ENCODE measurements around the gene CTCF.

Gene CTCF

DNA sequence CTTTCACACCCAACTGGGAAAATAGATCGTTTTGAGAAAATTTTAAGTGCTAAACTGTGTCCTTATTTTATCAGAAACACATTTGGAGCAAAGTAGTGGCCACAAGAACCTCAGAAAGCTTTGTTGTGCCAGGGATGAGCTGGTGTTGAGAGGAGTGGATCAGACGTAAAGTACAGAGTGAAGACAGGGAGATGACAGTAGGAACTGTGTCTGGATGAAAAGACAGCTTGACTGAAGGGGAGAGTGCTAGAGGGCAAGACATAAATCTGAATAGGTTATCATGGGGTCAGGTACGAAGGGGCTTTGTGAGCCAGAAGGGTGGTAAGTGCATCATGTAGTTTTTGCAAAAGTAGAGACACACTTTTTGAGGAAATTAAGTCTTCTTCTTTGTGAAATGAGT is 43.3 kb downstream of the CTCF start:
- no peak for DNase-seq

DNA sequence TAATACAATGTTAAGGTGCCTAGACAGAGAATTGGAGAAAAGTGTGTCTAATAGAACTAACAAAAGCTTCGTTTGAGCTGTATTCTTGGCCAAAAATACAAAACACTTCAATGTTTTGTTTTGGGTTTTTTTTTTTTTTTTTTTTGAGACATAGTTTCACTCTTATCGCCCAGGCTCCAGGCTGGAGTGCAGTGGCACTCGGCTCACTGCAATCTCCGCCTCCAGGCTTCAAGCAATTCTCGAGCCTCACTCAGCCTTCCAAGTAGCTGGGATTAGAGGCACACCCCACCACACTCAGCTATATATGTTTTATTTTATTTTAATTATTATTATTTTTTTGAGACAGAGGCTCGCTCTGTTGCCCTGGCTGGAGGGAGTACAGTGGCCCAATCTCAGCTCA is 44.3 kb downstream of the CTCF start:
- no peak for DNase-seq

DNA sequence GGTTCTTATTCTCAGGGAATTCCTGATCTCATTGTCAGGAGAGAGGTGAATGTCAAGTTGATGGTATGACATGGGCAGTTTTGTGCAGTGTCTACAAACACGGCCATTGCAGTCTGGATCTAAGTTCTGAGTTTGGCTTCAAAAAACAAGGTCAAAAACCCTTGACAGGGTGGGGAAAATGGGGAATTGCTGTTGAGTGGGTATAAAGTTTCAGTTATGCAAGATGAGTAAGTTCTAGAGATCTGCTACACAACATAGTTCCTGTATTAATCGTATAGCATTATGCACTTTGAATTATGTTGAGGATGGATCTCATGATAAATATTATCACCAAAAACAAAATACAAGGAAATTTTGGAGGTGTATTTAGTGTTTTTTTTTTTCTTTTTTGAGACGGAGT is 46.0 kb downstream of the CTCF start:
- peak; percentile 55 to 62 for DNase-seq

DNA sequence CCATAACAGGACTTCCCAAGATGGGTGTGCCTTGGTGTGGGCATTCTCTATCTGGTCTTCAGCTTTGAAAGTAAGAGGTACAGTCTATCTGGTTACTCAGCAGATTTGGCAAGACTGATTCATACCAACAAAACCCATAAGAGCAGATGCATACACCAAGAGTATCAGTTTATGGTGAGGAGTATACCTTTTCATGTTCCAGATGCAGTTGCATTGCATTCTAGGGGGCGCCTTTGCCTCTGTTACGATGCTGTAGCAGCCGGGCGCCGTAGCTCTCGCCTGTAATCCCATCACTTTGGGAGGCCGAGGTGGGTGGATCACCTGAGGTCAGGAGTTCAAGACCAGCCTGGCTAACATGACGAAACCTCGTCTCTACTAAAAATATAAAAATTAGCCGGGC is 51.5 kb downstream of the CTCF start:
- peak in 1 of 2 donors; percentile 3 for DNase-seq

DNA sequence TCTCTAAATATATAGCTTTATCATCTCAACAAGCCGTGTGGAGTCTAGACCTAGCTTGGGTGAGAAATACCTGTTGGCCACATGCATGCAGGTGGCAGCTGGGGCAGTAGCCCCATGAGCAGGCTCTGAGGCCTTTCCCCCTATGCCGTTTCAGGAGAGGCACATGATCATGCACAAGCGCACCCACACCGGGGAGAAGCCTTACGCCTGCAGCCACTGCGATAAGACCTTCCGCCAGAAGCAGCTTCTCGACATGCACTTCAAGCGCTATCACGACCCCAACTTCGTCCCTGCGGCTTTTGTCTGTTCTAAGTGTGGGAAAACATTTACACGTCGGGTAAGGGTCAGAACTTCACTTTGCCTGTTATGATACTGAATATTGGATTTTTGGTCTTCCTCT is 65.9 kb downstream of the CTCF start:
- no peak for DNase-seq

DNA sequence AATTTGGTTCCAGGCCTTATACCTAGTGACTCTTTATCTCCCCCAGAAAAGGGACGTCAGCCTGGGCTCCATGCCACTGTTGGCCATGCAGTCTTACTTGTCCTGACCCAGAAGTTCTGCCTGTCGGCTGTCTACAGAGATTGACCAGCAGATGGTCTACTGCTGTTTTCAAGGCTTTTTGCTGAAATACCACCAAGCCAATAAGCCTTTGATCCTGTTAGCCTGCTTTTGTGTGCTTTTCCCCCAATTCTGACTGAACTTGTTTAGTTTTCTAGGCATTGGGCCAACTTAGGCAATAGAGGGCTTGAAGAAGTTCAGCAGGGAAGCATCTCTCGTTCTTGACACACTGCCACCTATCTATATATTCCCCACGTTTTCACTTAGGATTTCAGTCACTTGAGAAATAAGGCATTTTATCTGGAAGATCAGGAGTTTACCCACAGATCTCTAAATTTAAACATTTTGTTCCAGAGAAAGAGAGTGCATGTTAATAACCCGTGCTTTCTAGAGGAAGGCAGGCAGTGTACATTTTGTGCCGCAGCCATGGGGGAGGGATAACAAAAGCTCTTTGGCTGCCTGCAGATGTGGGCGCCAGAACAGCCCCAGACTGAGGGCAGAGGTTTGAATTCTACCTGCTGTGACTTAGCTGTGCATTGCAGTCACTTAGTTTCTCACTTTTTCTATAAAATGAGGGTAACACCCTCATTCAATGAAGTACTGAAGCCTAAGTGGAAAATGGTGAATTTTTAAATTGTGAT is 70.3 kb downstream of the CTCF start:
- DNase-seq = no peak

DNA sequence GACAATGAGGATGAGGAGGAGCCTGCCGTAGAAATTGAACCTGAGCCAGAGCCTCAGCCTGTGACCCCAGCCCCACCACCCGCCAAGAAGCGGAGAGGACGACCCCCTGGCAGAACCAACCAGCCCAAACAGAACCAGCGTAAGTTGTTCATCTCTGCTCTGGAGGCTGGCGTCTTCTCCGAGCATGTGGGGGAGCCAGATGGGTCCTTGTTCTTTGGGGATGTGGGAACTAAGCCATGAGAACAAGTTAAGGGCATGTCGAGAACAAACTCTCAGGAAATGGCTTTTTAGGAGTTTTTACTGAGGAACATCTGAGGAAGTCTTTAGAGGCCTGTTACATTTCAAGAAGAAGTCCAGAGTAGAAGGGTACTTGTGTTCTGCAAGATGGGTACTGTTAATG is 74.4 kb downstream of the CTCF start:
- DNase-seq = no peak

DNA sequence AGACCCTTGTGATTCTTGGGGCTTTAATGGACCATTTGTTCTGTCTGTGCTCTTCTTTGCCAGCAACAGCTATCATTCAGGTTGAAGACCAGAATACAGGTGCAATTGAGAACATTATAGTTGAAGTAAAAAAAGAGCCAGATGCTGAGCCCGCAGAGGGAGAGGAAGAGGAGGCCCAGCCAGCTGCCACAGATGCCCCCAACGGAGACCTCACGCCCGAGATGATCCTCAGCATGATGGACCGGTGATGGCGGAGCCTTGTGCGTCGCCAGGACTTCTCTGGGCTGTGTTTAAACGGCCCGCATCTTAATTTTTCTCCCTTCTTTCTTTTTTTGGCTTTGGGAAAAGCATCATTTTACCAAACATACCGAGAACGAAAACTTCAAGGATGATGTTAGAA is 75.3 kb downstream of the CTCF start:
- DNase-seq = no peak

DNA sequence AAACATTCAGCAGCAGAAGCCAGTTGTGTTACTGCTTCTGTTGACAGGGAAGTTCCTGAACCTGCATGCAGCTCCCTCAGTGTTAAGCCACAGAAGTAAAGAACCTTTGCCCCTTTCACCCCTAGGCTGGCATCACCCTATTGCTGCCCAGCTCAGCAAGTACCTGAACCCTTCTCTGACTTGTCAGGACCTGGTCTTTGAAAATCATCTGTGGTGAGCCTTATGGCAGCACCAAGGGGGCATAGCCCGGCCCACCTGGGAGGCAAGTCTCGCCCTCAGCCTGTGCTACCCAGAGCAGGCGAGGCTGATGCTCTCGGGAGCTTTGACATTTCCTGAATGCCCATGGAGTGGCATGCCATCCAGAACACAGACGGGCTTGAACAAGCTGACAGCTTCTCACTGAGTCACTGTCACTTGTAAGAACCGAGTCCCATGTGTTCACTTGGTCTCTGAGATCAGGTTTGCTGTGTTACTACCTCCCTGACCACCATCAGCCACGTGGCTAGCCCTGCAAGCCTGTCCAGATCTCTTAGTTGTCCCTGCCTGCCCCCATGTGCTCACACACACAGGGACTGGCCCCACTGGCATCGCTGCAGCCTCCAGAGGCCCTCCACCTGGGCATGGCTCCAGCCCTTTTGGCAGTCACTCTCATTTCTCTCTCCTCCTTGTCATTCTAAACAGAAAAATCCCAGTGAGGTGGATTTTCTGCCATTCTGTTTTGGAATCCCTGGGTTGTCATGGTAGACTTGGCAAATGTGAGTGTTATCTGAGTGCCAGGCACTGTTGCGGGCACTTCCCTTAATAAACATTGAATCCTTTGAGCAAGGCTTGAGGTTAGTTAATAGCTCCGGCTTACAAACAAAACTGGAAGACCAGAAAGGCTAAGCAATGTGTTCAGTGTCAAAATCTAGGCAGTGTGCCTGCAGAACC is 79.7 kb downstream of the CTCF start:
- no peak for DNase-seq

DNA sequence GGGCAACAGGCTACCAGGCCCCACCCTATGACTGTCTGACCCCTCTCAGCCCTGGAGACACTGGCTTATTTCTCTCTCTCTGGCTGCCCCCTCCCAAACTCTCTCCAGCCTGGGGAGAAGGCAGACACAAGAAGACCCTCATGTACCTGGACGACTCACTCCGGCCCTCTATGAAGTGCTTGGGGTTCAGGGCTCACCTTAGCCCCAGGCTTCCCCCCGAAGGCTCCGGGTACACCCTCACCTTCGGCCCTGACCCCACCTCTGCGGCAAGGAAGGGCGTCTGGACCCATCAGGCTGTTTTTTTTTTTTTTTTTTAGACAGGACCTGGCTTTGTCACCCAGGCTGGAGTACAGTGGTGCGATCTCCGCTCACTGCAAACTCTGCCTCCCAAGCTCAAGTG is 81.7 kb downstream of the CTCF start:
- no peak for DNase-seq

DNA sequence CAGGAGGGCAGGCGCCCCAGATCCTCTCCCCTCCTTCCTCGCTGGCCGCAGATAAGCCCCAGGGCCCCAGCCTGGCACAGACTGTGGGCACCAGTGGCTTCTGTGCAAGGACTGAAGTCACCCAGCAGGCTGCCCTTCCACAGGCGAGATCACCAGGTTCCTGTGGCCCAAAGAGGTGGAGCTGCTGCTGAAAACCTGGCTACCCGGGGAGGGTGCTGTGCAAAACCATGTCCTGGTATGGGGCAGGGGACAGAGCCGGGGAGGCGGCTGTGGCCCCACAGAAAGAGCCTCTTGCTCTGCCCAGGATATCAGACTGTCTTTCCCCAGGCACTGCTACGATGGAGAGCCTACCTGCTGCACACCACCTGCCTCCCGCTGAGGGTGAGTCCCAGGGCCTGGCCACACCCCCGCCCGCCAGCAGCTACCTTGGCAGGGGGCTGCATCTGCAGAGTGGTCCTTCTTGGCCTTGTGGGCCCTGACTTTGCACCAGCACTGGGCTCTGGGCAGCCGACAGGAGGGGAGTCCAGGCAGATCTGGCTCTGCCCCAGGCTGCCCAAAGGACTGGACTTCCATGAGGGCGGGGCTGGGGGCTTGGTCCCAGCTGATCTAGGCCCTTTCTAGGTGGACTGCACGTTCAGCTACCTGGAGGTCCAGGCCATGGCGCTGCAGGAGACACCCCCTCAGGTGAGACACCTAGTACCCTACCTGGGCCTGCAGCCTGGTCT is 83.2 kb downstream of the CTCF start:
- no peak for DNase-seq

DNA sequence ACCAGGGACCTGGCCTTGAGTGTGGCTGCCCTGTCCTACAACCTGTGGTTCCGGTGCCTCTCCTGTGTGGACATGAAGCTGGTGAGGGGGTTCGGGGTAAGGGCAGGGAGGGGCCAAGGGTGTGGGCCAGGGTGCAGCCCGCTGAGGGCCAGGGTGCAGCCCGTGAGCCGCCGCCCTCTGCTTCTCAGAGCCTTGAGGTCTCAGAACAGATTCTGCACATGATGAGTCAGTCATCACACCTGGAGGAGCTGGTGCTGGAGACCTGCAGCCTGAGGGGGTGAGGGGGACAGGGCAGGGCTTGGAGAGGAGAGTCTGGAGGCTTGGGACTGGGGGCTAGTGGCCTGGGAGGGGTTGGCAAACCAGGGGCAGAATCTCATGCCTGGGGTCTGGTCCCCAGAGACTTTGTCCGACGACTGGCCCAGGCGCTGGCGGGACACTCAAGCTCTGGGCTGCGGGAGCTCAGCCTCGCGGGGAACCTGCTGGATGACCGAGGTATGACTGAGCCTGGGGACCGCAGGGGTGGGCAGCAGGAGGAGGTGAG is 84.9 kb downstream of the CTCF start:
- no peak for DNase-seq

DNA sequence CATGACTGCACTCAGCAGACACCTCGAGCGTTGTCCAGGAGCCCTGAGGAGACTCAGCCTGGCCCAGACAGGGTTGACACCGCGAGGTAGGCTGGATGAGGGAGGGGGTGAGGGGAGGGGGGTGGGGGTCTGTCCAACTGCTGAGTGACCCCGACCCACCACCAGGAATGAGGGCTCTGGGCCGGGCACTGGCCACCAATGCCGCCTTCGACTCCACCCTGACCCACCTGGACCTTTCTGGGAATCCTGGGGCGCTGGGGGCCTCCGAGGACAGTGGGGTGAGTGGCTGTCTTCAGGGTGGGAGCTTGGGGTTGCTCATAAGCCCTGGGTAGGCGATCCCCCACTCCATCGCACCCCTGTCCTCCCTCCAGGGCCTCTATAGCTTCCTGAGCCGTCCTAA is 85.4 kb downstream of the CTCF start:
- DNase-seq = no peak

DNA sequence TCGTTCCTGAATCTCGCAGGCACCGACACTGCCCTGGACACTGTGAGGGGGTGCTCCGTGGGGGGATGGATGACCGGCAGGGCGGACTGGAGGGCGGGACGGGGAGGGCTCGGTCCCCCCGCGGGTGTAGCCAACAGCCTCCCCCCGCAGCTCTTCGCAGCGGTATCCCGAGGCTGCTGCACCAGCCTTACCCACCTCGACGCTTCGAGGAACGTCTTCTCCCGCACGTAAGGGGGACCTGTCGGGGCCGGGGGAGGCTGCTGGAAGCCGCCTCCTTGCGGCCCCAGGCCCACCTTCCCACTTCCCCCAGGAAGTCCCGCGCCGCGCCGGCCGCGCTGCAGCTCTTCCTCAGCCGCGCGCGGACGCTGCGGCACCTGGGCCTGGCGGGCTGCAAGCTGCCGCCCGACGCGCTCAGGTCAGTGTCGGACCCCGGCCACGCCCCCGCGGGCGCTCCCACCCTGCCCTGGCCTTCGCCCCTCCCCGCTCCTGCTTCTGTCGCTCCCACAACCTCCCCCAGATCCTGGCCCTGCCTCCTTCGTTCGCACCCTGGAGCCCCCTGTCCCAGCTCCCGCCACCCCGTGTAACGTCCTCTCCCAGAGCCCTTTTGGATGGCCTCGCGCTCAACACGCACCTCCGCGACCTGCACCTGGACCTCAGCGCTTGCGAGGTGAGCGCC is 85.9 kb downstream of the CTCF start:
- no peak for DNase-seq

DNA sequence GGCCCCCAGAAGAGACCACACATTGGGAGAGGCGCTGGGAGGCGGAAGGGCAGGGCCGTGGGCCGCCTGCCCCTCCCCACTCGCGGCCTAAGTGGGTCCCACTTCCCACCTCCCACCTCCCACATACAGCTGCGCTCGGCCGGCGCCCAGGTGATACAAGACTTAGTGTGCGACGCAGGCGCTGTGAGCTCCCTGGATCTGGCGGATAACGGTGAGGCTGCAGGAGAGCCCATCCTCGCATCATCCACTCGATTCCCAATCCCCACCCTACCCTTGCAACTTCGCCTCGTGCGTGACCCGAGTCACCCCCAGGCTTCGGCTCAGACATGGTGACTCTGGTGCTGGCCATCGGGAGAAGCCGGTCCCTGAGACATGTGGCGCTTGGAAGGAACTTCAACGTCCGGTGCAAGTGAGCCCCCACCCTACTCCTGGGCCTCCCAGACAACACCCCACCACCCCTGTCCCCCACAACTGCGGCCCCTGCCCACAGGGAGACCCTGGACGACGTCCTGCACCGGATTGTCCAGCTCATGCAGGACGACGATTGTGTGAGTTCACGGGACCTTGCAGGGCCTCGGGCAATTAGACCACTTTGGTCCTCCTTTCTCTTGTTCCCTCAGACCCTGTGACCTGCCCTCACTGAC is 86.6 kb downstream of the CTCF start:
- no peak for DNase-seq

DNA sequence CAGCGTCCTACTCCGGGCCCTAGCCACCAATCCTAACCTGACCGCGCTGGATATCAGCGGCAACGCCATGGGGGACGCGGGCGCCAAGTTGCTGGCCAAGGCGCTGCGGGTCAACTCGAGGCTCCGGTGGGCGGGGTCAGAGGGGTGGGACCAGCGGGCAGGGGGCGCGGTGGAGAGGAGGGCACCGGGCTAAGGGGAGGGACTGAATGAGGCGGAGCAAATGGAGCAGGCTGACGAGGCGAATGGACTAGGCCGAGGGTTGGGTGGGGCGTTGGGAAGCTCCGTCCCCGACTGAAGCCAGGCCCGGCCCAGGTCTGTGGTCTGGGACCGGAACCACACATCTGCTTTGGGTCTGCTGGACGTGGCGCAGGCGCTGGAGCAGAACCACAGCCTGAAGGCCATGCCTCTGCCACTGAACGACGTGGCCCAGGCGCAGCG is 87.2 kb downstream of the CTCF start:
- no peak for DNase-seq

DNA sequence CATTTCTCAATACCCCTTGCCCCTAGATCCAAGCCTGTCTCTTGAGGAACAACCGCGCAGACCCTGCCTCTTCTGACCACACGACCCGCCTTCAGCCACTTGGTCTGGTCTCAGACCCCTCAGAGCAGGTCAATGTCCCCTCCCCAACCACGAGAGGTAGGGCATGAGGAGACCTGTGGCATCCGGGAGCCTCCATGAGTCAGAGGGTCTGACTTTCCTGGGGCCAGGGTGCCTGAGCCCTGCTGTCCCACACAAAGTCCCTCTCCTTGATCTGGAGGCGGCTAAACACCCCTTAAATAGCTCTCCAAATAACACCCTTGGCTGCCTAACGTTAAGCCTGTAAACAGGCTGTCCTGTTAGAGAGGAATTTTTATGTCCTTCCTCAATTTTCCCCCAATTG is 87.7 kb downstream of the CTCF start:
- no peak for DNase-seq

DNA sequence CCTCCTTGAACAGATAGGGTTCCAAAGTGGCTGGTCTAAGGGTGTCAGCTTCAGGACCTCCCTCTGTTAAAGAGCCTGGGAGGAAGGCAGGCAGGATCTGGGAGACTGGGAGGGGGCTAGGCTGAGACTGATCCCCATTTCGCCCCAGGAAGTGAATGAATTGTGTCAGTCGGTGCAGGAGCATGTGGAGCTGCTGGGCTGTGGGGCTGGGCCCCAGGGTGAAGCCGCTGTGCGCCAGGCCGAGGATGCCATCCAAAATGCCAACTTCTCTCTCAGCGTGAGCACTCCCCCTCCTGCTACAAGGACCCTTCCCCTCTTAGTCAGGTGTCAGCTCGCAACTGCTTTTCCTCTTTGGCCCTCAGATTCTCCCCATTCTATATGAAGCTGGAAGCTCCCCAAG is 88.7 kb downstream of the CTCF start:
- no peak for DNase-seq

DNA sequence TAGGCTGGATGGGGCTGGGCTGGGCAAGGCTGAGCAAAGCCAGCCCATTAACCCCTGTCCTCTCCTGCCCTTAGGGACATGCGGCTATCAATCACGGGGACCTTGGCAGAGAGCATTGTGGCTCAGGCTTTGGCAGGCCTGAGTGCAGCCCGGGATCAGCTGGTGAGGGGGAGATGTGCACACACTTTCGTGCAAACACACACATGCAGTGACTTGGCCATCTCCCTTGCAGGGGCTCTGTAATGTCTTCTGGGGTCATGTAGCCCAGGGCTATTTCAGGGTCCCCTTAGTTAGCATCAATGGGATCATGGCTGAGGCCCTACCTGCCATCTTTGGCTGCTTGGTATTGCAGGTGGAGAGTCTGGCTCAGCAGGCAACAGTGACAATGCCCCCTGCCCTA is 89.5 kb downstream of the CTCF start:
- no peak for DNase-seq

DNA sequence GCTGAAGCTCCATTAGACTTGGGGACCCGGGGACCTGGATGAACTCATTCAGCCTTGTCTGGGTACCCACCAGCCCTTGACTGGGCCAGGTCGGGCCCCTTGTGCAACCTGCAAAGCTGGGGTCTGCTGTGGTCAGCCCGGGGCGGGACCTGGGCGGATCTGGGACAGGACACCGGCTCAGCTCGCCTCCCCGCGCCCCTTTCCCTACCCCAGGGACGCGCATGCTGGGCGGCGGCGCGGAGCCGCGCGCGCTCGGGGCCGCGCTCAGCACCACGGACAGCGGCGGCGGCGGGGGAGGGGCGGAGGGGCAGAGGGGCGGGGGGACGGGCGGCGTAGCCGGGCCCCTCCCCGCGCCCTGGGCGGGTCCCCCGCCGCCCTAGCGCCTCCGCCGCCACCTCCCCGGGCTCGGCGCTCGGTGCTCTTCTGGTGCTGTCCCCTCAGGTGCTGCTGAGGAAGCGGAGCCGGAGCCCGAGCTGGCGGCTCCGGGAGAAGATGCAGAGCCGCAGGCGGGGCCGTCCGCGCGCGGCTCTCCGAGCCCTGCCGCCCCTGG is 90.3 kb downstream of the CTCF start:
- no peak for DNase-seq

DNA sequence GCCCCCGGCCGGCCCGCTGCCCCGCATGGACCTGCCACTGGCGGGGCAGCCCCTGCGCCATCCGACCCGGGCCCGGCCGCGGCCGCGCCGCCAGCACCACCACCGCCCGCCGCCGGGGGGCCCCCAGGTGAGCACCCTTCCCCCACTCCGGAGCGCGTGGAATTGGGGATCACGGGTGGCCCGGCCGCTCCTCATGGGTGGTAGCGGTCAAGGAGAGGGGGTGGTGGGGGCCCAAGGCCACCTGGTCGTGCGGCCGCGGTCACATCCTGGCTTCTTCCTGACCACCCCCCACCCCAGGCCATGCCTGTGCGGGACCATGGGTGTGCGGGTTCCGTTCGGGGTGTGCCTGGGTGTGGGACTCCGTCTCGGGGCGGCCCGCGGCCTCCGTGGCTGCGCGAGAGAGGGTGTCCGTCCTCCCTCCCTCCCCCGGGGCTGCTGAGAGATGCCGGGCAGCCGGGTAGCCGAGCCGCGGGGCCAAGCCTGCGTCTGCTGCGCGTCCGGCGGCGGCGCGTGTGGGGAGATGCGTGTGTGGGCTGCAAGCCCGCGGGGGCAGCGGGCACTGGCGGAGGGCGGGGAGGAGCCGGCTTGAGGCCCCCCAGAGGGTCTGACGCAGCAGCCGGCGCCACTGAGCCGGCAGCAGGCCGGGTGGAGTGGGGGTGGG is 90.9 kb downstream of the CTCF start:
- no peak for DNase-seq

Measured in inflammatory macrophage (primary cell).